Activated T-cell treated with anti-CD3 and anti-CD28 coated beads for 4 hours (primary cell): ENCODE results near the gene CALML3.

Experiments used
- DNase-seq: peaks from one replicate; pipeline ENCODE4 v3.0.0-alpha.2; 2020

The CALML3 gene

DNA sequence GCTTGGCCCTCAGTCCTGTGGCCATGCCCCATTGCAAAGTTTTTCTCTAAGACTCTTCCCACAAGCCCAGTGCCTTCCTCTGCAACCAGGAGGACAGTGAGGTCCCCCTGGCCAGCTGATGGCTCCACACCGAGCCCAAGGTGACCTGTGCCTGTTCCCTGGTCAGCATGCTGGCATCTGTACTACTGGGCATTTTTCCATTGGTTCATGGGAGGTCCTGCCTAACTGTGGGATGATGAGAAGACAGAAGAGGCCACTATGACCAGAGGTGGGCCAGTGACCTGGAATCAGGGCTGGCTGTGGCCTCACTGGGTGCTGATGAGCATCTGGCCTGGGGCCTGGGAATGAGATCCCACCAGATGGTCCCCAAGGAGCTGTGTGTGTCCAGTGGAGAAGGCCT, 20.2 kb downstream of the CALML3 start:
- DNase-seq, result no peak

DNA sequence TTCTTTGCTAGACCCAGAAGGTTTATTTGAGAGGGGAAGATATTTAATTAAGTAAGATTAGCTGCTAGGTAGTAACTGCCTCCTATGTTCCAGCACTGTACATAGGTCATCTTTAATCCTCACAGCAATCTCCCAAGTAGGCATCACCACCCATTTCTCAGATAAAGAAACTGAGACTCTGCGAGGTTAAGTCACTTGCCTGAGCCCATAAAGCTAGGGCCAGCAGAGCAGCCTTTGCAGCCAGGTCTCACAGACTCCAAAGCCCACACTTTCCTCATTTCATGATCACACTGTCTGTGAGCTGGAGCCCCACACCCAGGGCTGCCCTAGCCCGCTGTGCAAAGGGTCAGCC, 20.6 kb downstream of the CALML3 start:
- no peak for DNase-seq

DNA sequence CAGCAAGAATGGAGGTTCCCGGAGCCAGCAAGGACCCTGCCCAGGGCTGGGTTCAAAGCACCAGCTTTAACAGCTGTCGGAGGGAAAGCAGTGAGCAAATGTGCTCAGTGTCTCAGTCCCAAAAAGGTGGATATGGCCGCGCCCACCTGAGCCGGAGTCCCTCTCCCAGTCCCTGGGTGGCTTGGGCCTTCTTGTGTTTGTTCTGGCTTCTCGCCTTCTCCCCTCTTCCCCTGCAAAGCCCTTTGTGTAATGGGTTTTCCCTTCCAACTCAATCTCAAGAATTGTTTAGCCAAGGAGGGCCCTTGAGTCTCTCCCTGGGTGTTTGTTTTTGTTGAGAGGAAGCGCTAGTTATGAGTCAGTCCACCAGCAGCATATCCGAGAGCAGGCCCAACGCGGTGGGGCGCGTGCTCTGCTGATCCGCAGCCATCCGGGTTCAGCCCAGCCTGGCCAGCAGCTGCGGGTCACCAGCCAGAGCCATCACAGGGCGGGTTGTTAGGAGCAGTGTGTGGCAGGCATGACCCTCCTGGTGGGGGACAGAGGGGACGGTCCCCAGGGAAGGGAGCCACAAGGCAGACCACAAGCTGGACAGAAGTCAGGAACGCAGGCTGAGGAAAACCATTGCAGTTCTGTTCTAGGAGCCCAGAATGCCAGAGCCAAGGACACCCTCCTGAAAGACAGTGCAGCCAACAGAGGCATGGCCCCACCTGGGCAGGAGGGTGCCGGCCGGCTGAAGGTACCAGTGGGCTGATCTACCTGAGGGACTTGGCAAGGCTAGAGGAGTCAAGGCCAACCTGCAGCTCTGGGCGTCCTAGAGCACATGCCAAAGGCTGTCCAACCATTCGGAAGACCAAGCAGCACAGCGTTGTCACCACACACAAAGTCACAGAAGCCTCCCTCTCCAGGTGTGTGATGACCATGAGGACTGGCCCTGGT, 21.3 kb downstream of the CALML3 start:
- no peak for DNase-seq

DNA sequence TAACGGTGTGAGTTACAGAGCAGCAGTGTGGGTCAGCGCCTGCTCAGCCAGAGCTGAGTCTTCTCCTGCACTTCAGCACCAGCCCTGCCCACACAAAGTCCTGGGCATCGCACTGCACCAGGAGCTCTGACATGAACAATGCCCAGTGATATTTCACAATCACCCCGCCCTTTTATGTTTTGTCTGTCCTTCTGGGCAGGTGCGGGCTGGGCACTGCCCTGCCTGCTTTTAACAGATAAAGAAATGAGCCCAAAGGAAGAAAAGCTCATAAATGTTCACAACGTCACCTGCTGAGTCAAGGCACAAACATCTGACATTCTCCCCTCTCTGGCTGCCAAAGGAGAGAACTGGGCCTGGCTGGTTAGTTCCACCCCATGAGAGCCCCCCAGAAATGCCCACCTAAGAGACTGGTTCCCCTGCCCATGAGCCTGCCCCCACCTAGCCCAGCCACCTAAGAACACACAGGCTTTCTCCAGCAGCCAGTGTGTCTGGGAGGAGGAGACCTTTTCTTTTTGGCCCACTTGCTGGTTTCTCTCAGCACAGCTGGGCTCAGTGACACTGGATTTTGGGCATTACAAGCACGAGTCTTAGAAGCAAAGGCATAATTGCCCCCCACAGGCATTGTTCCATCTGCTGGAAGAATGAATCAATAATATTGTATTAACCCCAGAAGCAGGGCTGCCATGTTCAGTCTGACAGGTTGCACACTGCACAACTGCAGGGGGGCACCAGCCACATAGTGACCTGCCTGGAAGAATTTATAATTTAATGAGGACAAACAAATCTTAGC, 22.3 kb downstream of the CALML3 start:
- no peak for DNase-seq

DNA sequence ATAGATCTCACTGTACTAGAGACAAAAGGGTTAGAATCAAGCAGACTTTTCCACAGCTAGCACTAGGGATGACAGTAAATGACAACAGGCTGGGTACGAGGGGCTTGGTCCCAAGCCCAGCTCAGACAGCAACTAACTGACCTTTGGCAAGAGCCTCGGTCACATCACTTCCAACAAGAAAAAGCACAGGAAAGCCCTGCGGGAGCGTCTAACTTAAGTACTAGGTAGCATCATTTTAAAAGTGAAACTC, 22.8 kb downstream of the CALML3 start:
- DNase-seq, result no peak

DNA sequence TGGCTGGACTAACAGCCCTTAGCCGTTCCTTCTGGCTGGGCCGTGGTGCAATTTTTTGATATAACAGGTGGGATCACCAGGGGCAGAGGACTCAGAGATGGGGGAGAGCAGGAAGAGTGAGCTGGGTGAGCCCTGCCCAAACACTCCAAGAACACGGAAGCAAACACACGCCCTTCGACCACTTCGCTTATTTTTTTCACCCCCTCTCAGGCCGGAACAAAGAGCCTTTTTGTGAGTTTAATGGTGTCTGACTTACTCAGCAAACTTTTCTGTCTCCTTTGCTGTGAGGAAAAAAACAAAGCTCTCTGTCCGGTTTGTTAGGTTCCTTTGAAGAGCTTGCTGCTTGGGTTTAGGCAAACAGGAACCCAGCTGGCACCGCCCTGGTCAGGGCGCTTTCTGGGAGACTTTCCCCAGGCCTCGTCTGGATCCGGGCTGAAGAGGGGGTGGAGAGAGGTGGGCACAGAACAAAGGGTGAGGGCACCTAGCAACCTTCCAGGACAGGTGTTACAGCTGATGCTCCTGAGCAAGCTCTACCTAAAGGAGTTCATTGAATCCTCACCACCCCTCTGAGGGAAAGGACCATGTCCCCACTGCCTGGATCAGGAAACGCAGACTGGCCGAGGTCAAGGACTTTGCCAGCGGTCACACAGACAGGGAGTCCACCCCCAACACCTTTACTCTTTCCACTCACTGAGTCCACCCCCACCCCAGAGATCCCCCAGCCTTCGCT, 23.3 kb downstream of the CALML3 start:
- no peak for DNase-seq

DNA sequence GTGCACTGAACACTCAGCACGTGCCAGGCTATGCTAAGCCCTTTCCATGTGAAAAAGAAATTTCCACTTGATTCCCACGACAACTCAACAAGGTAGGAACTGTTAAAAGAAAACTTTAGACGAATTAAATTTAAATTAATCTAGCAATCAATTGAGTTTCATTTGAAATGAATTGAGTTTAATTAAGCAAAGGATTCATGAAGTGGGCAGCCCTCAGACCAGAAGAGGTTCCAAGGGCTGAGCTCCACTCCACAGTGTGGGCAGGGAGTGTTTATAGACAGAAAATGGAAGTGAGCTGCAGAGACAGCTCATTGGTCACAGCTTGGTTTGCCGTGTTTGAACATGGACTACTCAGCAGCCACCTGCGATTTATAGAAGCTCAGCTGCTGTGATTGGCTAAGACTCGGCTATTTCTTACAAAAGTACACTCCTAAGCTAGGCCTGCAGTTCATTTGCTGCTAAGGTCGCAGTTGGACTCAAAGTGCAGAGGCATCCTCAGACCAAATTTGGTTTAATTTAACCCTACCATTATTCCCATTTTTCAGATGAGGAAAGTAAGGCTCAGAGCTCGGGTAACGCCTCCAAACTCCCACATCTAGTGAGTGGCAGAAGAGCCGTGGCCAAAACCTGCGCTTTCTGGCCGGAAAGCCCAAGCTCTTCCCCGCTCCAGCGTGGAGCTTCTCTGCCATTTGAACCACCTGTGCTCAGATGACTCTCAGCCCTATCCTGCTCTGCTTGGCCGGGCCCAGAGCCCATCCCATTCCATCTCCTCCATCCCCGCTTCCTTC, 24.9 kb downstream of the CALML3 start:
- no peak for DNase-seq

DNA sequence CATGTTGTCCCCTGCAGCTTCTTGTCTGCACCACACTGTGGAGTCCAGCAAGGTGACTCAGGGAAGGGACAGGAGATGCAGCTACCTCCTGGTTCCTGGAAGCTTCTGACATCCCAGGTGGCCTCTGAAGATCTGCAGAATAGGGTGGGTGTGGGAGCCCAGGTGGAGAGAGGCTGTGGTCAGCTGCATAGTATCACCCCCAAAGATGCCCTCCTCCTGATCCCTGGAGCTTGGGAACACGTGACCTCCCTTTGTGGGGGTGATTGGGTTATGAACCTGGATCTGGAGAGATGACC, 25.4 kb downstream of the CALML3 start:
- DNase-seq, result no peak

DNA sequence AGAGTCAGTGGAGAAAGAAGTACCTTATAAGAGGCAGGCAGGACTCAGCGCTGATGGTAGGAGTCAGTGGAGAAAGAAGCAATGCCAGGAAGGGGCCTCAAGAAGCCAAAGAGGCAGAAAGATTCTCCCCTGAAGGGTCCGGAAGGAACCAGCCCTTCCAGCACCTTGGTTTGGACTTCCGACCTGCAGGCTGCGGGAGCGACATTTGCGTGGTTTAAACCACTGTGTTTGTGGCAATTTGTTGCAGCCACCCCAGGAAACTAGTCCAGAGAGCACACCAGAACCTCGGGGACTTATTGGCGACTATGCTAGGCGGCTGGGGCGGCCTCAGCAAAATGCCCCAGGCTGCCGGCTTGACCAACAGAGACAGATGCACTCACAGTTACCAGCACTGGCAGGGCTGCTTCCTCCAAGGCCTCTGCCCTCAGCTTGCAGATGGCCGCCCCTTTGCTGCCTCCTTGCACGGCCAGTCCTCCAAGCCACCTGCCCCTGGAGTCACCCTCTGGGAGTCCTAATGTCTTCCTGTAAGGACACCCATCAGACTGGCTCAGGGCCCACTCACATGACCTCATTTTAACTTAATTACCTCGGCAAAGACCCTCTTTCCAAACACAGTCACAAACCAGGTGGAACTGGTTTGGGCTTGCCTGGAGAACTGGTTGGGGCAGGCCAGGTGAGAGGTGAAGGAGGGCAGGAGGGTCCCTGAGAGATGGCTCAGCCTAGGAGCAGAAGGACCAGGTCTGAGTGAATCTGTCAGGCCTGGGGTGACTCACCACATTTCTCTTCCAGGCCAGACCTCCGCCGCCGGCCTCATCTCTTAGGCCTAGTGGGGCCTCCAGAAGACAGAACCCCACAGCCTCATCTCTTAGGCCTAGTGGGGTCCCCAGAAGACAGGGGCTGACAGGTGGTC, 26.1 kb downstream of the CALML3 start:
- no peak for DNase-seq

DNA sequence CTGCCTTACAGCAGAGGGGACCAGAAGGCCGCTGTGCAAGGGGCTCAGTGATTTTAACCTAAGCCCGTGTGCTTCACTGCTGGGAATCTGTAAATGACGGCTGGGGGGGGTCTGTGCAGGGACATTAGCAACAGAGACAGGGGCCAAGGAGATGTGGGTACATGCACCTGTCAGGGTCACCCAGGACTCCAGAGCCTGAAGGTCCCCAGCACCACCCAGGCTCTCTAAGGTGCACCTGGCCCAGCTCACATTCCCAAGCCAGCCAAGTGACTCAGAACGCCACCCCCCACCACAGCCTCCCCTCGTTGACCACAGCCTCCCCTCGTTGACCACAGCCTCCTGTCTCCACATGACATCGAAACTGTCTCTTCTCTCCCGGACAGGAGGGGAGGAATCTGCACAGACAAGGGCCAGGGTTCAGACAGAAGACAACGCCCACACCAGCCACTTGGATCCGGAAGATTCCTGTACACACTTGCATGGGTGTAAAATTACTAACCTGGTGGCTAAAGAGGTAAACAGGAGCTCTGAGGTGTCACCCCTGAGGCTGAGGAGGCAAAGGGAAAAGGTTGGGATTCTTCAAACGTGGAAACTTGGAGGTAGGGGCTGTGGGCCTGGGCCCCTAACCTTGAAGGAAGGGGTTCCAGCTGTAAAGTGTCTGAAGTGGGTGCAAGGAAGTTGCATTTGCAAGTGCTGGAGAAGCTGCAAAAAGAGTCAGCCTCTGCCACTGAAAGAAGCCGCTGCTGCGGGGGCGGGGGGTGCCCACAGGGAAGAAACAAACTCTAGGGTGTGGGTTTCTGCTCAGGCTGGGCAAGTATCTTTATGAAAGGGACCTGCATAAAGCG, 27.0 kb downstream of the CALML3 start:
- DNase-seq, result peak; percentile 50

DNA sequence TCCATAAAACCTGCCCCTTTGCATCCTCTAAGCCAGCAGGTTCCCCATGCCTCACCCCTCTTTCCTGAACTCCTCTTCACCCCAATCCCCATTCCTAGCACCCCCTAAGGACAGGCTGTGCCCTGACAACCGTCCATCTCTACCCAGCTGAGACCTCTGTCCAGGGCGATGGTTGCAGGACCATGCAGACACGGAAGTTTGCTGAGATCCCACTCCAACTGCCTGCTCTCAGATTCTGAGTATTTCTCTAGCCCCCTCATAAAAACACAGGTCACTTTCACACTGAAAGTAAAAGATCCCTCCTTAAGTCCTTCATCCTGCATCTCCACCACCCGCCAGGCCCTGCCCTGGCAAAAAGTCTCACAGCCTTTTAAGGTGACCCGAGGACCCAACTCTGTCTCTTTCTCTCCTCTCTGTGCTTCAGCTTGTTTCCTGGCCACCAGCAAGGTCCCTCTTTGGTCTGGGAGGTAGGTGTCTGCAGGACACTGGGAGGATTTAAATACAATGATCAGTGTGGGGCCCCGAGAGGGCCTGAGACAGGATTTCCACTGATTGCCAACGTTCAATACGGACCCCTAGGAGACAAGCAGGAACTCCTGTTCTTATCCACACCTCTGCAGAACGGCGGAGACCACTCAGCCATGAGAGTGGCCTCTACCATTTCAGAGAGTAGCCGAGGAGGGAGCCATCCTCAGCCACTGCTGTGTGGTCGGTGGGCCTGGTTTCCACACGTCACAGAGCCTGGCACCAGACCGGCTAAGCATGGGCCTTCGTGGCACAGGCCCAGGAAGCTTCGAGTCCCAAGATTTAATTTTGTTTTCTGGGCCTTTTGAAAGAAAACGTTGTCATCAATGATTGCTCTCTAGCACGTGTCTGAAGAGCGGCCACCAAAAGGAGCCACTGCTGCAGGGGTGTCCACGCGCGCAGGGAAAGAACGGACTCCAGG, 27.9 kb downstream of the CALML3 start:
- no peak for DNase-seq

DNA sequence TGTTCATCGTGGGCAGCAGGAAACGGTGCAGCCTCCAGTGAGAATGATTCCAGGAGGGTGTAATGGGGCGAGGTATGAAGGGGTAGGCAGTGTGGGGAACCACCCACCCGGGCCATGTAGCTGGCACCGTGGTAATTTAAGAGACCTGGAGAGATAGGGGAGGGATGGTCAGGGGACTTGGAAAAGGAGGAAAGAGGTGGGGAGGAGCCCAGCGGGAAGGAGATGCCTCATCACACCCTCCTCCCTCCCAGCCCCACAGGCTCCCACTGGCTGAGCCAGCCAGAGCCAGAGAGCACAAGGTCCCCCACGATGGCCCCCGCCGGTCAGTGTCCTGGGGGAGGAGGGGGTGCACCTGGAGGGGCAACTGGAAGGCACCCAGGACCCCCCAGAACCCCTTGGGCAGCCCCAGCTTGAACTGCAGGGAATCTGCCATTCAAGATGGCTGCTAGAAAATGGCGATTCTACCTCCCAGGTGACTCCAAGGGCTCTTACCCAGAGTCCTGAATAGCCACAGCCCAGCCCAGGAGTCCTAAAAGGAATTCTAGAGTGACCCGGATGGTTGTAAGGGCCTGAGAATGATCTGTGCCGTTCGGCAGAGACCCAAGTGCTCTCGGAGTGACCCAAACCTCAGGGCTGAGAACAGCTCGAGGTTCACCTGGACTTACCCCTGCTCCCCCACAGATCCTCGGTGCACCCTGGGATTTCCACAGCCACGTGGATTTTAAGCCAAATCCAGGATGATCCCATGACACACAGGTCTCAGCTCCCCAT, 28.8 kb downstream of the CALML3 start:
- DNase-seq, result no peak

DNA sequence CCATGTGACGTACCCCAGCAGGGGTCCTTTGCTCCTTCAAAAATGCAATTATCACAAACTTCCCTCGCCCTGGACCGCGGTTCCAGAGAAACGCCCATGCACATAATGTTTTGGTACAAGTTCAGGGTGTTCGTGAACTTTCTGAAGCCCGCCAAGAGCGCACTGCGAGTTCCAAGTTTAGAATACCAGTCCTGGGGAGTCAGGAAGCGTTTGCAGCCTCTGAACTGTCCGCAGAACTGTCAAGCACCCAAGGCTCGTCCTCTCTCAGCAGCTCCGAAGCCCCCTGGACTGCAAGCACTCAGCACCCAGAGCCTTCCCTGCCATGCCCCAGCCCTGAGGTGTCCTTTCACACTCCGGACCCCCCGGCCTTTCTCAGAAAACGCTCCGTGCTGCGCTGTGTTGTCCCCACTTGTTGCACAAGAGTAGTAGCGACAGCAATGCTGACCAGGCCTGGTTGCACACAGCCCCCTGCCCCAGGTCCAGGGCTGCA, 30.3 kb downstream of the CALML3 start:
- DNase-seq, result no peak

DNA sequence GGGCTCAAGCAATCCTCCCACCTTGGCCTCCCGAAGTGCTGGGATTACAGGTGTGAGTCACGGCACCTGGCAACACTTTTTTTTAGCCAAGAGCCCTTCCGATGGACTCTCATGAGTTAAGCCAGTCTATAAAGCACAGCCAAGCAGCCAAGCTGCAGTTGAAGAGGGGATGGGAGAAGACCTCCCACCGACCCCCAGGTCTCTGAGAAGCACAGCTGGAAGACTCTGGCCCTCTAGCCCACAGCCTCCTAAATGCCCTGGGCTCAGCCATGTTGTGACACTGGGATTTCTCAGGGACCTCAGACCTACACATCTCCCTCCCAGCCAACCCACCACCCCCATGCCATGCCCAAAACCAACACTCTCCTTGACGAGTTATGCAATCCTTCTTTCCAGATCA, 31.1 kb downstream of the CALML3 start:
- no peak for DNase-seq

DNA sequence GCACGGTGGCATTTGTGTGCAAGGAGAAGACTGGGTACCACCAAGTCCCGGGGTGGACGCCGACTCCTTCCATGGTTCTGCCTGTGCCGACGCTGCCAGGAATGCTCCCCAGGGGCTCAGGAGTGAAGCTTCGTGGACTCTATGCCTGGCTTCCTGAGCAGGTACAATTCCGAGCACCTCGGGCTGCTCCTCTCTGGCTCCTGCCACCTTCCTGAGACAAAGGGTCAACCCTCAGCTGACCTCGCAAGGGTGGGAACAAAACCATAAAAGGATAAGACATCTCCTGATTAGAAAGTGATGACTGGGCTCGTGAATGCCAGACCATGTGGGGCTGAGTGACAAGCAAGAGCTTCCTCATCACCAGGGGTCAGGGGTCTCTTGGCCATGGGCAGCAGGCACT, 31.8 kb downstream of the CALML3 start:
- no peak for DNase-seq

DNA sequence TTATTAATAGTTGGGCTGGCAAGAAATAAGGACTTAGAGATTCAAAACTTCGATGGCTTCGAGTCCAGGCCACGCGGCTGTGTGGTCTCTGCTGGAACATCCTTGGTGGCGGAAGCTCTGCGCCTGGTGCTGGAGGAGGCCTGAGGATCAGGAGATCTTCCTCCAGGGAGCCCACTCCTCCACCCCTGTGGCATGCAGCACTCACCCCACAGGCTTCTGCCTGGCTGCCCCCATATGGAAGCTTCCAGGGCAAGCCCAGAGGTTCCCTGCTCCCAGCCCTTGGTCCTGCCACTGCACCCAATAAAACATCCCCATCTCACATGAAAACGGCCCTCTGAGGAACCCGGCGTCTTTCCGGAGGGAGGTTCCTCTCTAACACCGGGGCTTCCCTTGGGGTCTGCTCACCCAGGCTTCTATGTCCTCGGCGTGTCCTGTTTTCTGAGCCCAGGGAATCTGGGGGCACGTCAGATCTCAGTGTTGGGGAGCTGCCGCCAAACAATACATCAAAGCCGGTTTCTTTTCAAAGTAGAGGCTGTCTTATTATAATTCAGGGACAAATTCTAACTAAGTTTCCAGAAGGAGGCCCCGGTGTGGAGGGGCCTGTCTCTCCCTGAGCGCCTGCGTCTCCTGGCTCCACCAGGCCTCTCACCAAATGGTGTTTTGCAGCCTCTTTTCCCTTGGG, 32.4 kb downstream of the CALML3 start:
- no peak for DNase-seq

DNA sequence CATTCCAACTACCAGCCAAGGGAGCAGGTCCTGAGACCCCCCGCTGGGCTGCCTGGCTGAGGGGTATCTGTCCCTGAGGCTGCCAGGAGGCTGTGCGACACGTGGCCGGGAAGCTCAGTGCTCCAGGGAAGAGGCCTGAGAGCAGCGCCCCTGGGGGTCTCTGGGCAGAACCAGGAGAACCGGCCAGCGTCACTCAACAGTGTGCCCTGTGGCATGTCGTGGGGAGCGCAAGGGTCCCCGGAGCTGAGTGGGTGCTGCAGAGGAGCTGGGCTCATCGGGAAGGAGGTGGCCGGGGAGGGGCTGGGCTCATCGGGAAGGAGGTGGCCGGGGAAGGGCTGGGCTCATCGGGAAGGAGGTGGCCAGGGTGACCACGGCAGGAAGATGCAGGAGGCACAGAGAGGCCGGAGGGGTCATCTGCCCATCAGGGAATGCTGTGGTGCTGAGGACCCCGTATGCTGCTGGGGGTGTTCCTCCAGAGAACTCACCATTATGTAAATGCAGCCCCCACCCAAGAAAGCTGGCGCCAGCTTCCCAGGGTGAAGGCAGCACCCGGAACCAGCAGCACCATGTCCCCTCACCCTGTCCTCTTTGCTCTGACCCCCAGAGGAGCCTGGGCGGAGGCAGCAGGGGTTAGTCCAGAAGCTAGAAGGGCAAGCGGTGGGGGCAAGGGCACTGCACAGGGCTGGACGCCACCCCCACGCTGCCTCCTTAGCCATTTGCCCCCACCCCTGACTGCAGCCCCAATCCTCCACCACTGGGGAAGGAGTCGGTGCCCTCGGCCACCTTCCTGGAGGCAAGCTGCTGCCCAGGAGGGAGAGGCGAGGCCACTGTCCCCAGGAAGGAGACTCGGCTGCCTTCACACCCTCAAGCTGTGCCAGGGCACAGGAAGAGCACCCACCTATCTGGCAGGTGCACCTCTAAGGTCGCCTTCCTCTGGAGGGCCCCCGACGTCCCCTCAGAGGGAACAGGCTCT, 33.3 kb downstream of the CALML3 start:
- DNase-seq, result no peak
